ENCODE measurements around the gene CENPT.

CENPT gene

DNA sequence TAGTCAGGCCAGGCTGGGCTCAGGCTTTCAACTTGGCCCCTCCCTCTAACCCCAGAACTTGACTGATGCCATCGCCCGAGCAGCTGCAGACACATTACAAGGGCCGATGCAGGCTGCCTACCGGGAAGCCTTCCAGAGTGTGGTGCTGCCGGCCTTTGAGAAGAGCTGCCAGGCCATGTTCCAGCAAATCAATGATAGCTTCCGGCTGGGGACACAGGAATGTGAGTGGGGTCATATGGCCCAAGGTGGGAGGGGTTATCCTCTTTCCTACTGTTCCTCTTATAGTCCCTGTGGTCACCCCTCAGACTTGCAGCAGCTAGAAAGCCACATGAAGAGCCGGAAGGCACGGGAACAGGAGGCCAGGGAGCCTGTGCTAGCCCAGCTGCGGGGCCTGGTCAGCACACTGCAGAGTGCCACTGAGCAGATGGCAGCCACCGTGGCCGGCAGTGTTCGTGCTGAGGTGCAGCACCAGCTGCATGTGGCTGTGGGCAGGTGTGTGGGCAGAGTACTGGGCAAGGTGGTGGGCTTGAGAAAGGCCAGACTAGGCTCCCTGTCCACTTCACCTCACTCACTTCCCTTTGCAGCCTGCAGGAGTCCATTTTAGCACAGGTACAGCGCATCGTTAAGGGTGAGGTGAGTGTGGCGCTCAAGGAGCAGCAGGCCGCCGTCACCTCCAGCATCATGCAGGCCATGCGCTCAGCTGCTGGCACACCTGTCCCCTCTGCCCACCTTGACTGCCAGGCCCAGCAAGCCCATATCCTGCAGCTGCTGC, 35.1 kb upstream of the CENPT start:
- TF ChIP-seq, protein P1, sequence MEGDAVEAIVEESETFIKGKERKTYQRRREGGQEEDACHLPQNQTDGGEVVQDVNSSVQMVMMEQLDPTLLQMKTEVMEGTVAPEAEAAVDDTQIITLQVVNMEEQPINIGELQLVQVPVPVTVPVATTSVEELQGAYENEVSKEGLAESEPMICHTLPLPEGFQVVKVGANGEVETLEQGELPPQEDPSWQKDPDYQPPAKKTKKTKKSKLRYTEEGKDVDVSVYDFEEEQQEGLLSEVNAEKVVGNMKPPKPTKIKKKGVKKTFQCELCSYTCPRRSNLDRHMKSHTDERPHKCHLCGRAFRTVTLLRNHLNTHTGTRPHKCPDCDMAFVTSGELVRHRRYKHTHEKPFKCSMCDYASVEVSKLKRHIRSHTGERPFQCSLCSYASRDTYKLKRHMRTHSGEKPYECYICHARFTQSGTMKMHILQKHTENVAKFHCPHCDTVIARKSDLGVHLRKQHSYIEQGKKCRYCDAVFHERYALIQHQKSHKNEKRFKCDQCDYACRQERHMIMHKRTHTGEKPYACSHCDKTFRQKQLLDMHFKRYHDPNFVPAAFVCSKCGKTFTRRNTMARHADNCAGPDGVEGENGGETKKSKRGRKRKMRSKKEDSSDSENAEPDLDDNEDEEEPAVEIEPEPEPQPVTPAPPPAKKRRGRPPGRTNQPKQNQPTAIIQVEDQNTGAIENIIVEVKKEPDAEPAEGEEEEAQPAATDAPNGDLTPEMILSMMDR (IDR thresholded peaks at IDR 0.05; ENCODE audit: low read length, missing control alignments), result no peak
- no peak for DNase-seq (ENCODE audit: low read depth)
- no peak overlapping the region for H3K4me3 ChIP-seq (replicated peaks; ENCODE audit: low read depth, low read length)

DNA sequence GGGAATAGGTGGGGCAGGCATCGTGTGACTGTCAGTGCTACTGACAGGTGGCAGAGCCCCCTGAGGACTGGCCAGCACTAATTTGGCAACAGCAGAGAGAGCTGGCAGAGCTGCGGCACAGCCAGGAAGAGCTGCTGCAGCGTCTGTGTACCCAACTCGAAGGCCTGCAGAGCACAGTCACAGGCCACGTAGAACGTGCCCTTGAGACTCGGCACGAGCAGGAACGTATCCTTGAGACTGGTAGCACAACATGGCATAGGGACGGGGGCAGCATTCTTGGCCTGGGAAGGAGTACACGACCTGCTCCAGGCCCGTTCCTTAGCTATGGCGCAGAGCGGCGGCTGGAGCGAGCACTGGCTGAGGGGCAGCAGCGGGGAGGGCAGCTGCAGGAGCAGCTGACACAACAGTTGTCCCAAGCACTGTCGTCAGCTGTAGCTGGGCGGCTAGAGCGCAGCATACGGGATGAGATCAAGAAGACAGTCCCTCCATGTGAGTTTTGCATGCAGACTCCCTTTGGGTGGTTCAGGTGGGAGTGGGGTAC, 34.2 kb upstream of the CENPT start:
- no peak overlapping the region for H3K4me3 ChIP-seq (replicated peaks; ENCODE audit: low read depth, low read length)
- TF ChIP-seq, protein P1 (IDR thresholded peaks at IDR 0.05; ENCODE audit: low read length, missing control alignments), result no peak
- DNase-seq (ENCODE audit: low read depth), result no peak

DNA sequence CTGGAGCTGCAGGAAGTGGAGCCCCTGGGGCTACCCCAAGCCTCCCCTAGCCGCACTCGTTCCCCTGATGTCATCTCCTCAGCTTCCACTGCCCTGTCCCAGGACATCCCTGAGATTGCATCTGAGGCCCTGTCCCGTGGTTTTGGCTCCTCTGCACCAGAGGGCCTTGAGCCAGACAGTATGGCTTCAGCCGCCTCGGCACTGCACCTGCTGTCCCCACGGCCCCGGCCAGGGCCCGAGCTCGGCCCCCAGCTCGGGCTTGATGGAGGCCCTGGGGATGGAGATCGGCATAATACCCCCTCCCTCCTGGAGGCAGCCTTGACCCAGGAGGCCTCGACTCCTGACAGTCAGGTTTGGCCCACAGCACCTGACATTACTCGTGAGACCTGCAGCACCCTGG, 33.1 kb upstream of the CENPT start:
- no peak overlapping the region for H3K4me3 ChIP-seq (replicated peaks; ENCODE audit: low read depth, low read length)
- DNase-seq (ENCODE audit: low read depth), result no peak
- TF ChIP-seq, protein P1 (IDR thresholded peaks at IDR 0.05; ENCODE audit: low read length, missing control alignments), result no peak

DNA sequence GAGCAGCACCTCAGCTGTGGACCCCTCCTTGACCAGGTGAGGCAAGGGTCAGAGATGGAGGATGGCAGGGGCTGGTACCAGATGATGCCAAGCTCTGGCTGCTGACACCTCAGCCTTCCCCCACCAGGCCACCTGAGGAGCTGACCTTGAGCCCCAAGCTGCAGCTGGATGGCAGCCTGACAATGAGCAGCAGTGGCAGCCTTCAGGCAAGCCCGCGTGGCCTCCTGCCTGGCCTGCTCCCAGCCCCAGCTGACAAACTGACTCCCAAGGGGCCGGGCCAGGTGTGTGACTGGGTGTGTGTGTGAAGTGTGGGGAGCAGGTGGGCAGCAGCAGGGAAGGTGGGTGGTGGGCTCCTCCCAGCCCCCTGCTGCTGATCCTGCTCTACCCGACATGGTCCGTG, 32.4 kb upstream of the CENPT start:
- H3K4me3 ChIP-seq (replicated peaks; ENCODE audit: low read depth, low read length), result no peak overlapping the region
- TF ChIP-seq, protein P1 (IDR thresholded peaks at IDR 0.05; ENCODE audit: low read length, missing control alignments), result no peak
- DNase-seq (ENCODE audit: low read depth), result no peak

DNA sequence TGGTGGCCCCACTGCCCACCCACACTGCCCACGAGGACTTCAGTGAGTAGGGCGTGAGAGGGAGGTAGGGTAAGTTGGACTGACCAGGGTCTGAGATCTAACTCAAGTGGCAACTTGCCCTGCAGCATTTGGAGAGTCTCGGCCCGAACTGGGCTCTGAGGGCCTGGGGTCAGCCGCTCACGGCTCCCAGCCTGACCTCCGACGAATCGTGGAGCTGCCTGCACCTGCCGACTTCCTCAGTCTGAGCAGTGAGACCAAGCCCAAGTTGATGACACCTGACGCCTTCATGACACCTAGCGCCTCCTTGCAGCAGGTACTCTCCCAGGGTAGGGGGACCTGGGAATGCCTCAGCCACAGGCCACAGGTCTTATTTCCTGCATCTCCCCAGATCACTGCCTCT, 32.0 kb upstream of the CENPT start:
- TF ChIP-seq, protein P1 (IDR thresholded peaks at IDR 0.05; ENCODE audit: low read length, missing control alignments), result no peak
- H3K4me3 ChIP-seq (replicated peaks; ENCODE audit: low read depth, low read length), result no peak overlapping the region
- DNase-seq (ENCODE audit: low read depth), result no peak

DNA sequence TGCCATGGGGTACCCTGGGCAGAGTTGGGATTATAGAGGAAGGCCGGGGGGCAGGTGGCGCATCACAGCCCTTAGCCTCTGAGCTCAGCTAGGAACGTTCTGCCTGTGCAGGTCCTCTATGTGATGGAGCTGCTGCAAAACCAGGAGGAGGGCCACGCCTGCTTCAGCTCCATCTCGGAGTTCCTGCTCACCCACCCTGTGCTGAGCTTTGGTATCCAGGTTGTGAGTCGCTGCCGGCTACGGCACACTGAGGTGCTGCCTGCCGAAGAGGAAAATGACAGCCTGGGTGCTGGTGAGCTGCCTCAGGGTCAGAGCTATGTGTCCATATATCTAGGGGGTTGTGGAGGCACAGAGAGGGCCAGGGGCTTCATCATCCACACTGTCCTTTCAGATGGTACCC, 31.4 kb upstream of the CENPT start:
- H3K4me3 ChIP-seq (replicated peaks; ENCODE audit: low read depth, low read length), result no peak overlapping the region
- TF ChIP-seq, protein P1 (IDR thresholded peaks at IDR 0.05; ENCODE audit: low read length, missing control alignments), result no peak
- no peak for DNase-seq (ENCODE audit: low read depth)

DNA sequence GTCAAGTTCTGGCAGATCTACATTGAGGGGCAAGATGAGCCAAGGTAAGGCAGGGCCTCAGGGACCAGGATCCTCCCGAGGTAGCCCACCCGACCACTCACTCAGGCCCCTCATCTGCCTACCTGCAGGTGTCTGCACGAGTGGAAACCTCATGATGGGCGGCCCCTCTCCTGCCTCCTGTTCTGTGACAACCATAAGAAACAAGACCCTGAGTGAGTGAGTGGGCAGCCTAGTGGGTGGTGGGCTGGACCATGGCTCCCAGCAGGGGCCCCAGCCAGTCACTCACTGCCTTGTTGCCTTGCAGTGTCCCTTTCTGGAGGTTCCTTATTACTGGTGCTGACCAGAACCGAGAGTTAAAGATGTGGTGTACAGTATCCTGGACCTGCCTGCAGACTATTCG, 30.7 kb upstream of the CENPT start:
- no peak overlapping the region for H3K4me3 ChIP-seq (replicated peaks; ENCODE audit: low read depth, low read length)

More for the DNA sequence above, 30.7 kb upstream of the CENPT start:
- TF ChIP-seq, protein P1 (IDR thresholded peaks at IDR 0.05; ENCODE audit: low read length, missing control alignments), result no peak
- DNase-seq (ENCODE audit: low read depth), result no peak
